CD4-positive, alpha-beta T cell treated with Interleukin-15 for 4 hours (primary cell): ENCODE results near the gene DMD.

Source experiments
- DNase-seq: peaks from one replicate; pipeline ENCODE4 v3.0.0-alpha.2; 2020; ENCODE audit warnings: low spot score

Gene DMD

GRCh38 chrX:31854716-31855115 lies 1356.6 kb downstream of the DMD start:
- no peak for DNase-seq

GRCh38 chrX:31851761-31852160 lies 1359.6 kb downstream of the DMD start:
- no peak for DNase-seq

- no peak for DNase-seq
Observed at GRCh38 chrX:31847773-31848172, 1363.6 kb downstream of the DMD start.

- DNase-seq, result no peak
Observed at GRCh38 chrX:31845003-31845402, 1366.3 kb downstream of the DMD start.

- no peak for DNase-seq
Observed at GRCh38 chrX:31838617-31839016, 1372.7 kb downstream of the DMD start.

GRCh38 chrX:31837445-31838049 lies 1373.8 kb downstream of the DMD start:
- DNase-seq, result no peak

GRCh38 chrX:31836479-31836878 lies 1374.9 kb downstream of the DMD start:
- no peak for DNase-seq

GRCh38 chrX:31832263-31832662 lies 1379.1 kb downstream of the DMD start:
- DNase-seq, result no peak

GRCh38 chrX:31820430-31821210 lies 1390.7 kb downstream of the DMD start:
- DNase-seq, result no peak

GRCh38 chrX:31819455-31819854 lies 1391.9 kb downstream of the DMD start:
- no peak for DNase-seq

- no peak for DNase-seq
Observed at GRCh38 chrX:31811106-31811505, 1400.2 kb downstream of the DMD start.

GRCh38 chrX:31808357-31808756 lies 1403.0 kb downstream of the DMD start:
- DNase-seq, result no peak

- no peak for DNase-seq
Observed at GRCh38 chrX:31807165-31807564, 1404.2 kb downstream of the DMD start.

GRCh38 chrX:31805781-31806180 lies 1405.6 kb downstream of the DMD start:
- no peak for DNase-seq

GRCh38 chrX:31800219-31800618 lies 1411.1 kb downstream of the DMD start:
- no peak for DNase-seq

- DNase-seq, result no peak
Observed at GRCh38 chrX:31796624-31797023, 1414.7 kb downstream of the DMD start.

- no peak for DNase-seq
Observed at GRCh38 chrX:31747411-31747810, 1463.9 kb downstream of the DMD start.

GRCh38 chrX:31743004-31743403 lies 1468.3 kb downstream of the DMD start:
- no peak for DNase-seq

GRCh38 chrX:31717474-31717873 lies 1493.9 kb downstream of the DMD start:
- DNase-seq, result no peak

GRCh38 chrX:31715675-31716074 lies 1495.7 kb downstream of the DMD start:
- DNase-seq, result no peak

GRCh38 chrX:31714797-31715196 lies 1496.6 kb downstream of the DMD start:
- DNase-seq, result no peak

- DNase-seq, result no peak
Observed at GRCh38 chrX:31713120-31713519, 1498.2 kb downstream of the DMD start.

GRCh38 chrX:31711166-31711565 lies 1500.2 kb downstream of the DMD start:
- no peak for DNase-seq

GRCh38 chrX:31708116-31708515 lies 1503.2 kb downstream of the DMD start:
- no peak for DNase-seq
